ENCODE data around the gene ZNF219. TPM values are rescaled to one million over a fixed set of nuclear protein-coding genes. Genes with fewer than 3 reads are reported as not detected.
A peak's percentile ranks its signal among the peaks of the same experiment; 100 is the strongest.

The ZNF219 gene
- total RNA-seq, 1 donor from 2014 or later: 18.6 TPM

- H3K4me3 ChIP-seq (ENCODE audit: low read depth, low read length): peak overlapping the region; percentile 73
- no peak for TF ChIP-seq CTCF (conservative IDR thresholded peaks at IDR 0.05; ENCODE audit: low read depth, low read length)
- no peak for DNase-seq (ENCODE audit: low read depth)
These were observed 4.3 kb upstream of the ZNF219 start for GRCh38 chr14:21102521-21103410.

GRCh38 chr14:21101802-21102413 lies 3.5 kb upstream of the ZNF219 start:
- no peak overlapping the region for H3K4me3 ChIP-seq (ENCODE audit: low read depth, low read length)
- no peak for TF ChIP-seq CTCF (conservative IDR thresholded peaks at IDR 0.05; ENCODE audit: low read depth, low read length)
- DNase-seq (ENCODE audit: low read depth): no peak

- DNase-seq (ENCODE audit: low read depth): no peak
- TF ChIP-seq CTCF (conservative IDR thresholded peaks at IDR 0.05; ENCODE audit: low read depth, low read length): no peak
- H3K4me3 ChIP-seq (ENCODE audit: low read depth, low read length): no peak within 1 kb of the TSS
These were observed 2.5 kb upstream of the ZNF219 start, which contains the start of gene TMEM253 for GRCh38 chr14:21100931-21101330. Gene TMEM253, plus strand, starts transcription at chr14:21101066. Its CDS starts 278 bp downstream, at chr14:21101344.

- no peak for TF ChIP-seq CTCF (conservative IDR thresholded peaks at IDR 0.05; ENCODE audit: low read depth, low read length)
- no peak overlapping the region for H3K4me3 ChIP-seq (ENCODE audit: low read depth, low read length)
- DNase-seq (ENCODE audit: low read depth): no peak
These were observed 1.1 kb upstream of the ZNF219 start for GRCh38 chr14:21099596-21099985.

GRCh38 chr14:21098892-21099595 lies 589 bp upstream of the ZNF219 start:
- peak overlapping the region; percentile 57 for H3K4me3 ChIP-seq (ENCODE audit: low read depth, low read length)
- TF ChIP-seq CTCF (conservative IDR thresholded peaks at IDR 0.05; ENCODE audit: low read depth, low read length): no peak
- no peak for DNase-seq (ENCODE audit: low read depth)

GRCh38 chr14:21097636-21098075 lies 799 bp downstream of the ZNF219 start:
- DNase-seq (ENCODE audit: low read depth): no peak
- H3K4me3 ChIP-seq (ENCODE audit: low read depth, low read length): peak overlapping the region; percentile 37
- no peak for TF ChIP-seq CTCF (conservative IDR thresholded peaks at IDR 0.05; ENCODE audit: low read depth, low read length)
